HL-60 (cell line): ENCODE measurements around the gene CCSER2.

ENCODE experiments used
- POLR2AphosphoS5 ChIP-seq: IDR thresholded peaks from 2 replicates; pipeline ENCODE4 v1.6.1; 2012; ENCODE audit warnings: low read depth
- REST ChIP-seq: IDR thresholded peaks from 2 replicates; pipeline ENCODE4 v1.6.1; 2012; ENCODE audit warnings: low read depth; ENCODE audit not compliant: insufficient replicate concordance
- TF ChIP-seq, protein P1 (sequence below): IDR thresholded peaks from one replicate; pipeline ENCODE4 v1.5.1; 2011; ENCODE audit warnings: low read length, control low read depth, inconsistent platforms; ENCODE audit not compliant: insufficient read depth

- TF ChIP-seq, protein P1, sequence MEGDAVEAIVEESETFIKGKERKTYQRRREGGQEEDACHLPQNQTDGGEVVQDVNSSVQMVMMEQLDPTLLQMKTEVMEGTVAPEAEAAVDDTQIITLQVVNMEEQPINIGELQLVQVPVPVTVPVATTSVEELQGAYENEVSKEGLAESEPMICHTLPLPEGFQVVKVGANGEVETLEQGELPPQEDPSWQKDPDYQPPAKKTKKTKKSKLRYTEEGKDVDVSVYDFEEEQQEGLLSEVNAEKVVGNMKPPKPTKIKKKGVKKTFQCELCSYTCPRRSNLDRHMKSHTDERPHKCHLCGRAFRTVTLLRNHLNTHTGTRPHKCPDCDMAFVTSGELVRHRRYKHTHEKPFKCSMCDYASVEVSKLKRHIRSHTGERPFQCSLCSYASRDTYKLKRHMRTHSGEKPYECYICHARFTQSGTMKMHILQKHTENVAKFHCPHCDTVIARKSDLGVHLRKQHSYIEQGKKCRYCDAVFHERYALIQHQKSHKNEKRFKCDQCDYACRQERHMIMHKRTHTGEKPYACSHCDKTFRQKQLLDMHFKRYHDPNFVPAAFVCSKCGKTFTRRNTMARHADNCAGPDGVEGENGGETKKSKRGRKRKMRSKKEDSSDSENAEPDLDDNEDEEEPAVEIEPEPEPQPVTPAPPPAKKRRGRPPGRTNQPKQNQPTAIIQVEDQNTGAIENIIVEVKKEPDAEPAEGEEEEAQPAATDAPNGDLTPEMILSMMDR, result no peak
- TF ChIP-seq REST, result no peak
- TF ChIP-seq POLR2AphosphoS5, result no peak
Observed at GRCh38 chr10:84367256-84367655, 38.9 kb downstream of the CCSER2 start.
